Suprapubic skin (tissue), 4 donors: ENCODE results near the gene SPDYE9. TPM values are rescaled to one million over a fixed set of nuclear protein-coding genes. Genes with fewer than 3 reads are reported as not detected.
"Not testable (repeated sequence)": the region's sequence is repeated elsewhere in the genome, so short reads cannot be mapped to it uniquely, and the experiment has no call there.

Experiments used
- DNase-seq, 2 donors: peaks; one replicate each; pipeline ENCODE4 v3.0.0-alpha.2; 2019; ENCODE audit warnings: low spot score in 2 of 2
- H3K27ac ChIP-seq: fragments of 200-600 bp; sonication (generic); one replicate; pipeline ENCODE4 v1.5.1; 2019
- H3K27me3 ChIP-seq: fragments of 200-600 bp; sonication (generic); one replicate; pipeline ENCODE4 v1.5.1; 2019
- H3K36me3 ChIP-seq: fragments of 200-600 bp; sonication (generic); one replicate; pipeline ENCODE4 v1.5.1; 2019
- H3K4me1 ChIP-seq: fragments of 200-600 bp; sonication (generic); one replicate; pipeline ENCODE4 v1.5.1; 2019
- H3K4me3 ChIP-seq: fragments of 200-600 bp; sonication (generic); one replicate; pipeline ENCODE4 v1.5.1; 2019; ENCODE audit warnings: mild to moderate bottlenecking
- H3K9me3 ChIP-seq: fragments of 200-600 bp; sonication (generic); one replicate; pipeline ENCODE4 v1.5.1; 2019
- WGBS: methylation state at CpG from one replicate; pipeline ENCODE4 v1.1.5; 2018; 5-methylcytosine and 5-hydroxymethylcytosine counted together
- total RNA-seq, 4 donors: library from RNA; depleted of rRNA; stranded (reverse); fragments of >200 nt; gene quantifications; one replicate each; pipeline ENCODE4 v1.1.0, GENCODE V29; 2016

The SPDYE9 gene
- not detected for total RNA-seq

- no CpG with 5 or more reads among the region's 8 CpGs for WGBS
- not testable (repeated sequence) for H3K27ac ChIP-seq, DNase-seq, H3K4me3 ChIP-seq, H3K36me3 ChIP-seq, H3K4me1 ChIP-seq, H3K27me3 ChIP-seq, H3K9me3 ChIP-seq
These were observed at the start of gene SPDYE9 for GRCh38 chr7:73085938-73086337. Gene SPDYE9 (minus strand): TSS chr7:73086038. CDS start chr7:73084238, 1,800 bp downstream.

- WGBS, result no CpG with 5 or more reads among the region's 2 CpGs
These were observed 49.0 kb upstream of the SPDYE9 start for GRCh38 chr7:73134866-73135265.

GRCh38 chr7:73132651-73133217, 46.9 kb upstream of the SPDYE9 start:
- not testable (repeated sequence) for H3K36me3 ChIP-seq, DNase-seq, H3K27ac ChIP-seq, H3K27me3 ChIP-seq, H3K9me3 ChIP-seq, H3K4me3 ChIP-seq, H3K4me1 ChIP-seq
- no CpG with 5 or more reads among the region's 7 CpGs for WGBS

More at GRCh38 chr7:73134866-73135265, 49.0 kb upstream of the SPDYE9 start:
- not testable (repeated sequence) for H3K9me3 ChIP-seq, H3K27me3 ChIP-seq, H3K27ac ChIP-seq, H3K36me3 ChIP-seq, H3K4me1 ChIP-seq, H3K4me3 ChIP-seq
- peak in 1 of 2 donors; percentile 2 for DNase-seq

GRCh38 chr7:73130612-73131011, 44.8 kb upstream of the SPDYE9 start:
- not testable (repeated sequence) for H3K27ac ChIP-seq, H3K9me3 ChIP-seq, H3K36me3 ChIP-seq, H3K27me3 ChIP-seq, H3K4me3 ChIP-seq, H3K4me1 ChIP-seq, DNase-seq
- WGBS, result no CpG with 5 or more reads among the region's 2 CpGs

GRCh38 chr7:73124126-73124525, 38.3 kb upstream of the SPDYE9 start:
- H3K9me3 ChIP-seq, DNase-seq, H3K36me3 ChIP-seq, H3K27me3 ChIP-seq, H3K4me1 ChIP-seq, H3K27ac ChIP-seq, H3K4me3 ChIP-seq: not testable (repeated sequence)
- no CpG with 5 or more reads among the region's 1 CpG for WGBS

GRCh38 chr7:73122778-73123447, 37.1 kb upstream of the SPDYE9 start:
- H3K9me3 ChIP-seq, H3K27ac ChIP-seq, H3K4me1 ChIP-seq, H3K36me3 ChIP-seq, H3K27me3 ChIP-seq, H3K4me3 ChIP-seq, DNase-seq: not testable (repeated sequence)
- no CpG with 5 or more reads among the region's 4 CpGs for WGBS

GRCh38 chr7:73118155-73118554, 32.3 kb upstream of the SPDYE9 start:
- not testable (repeated sequence) for H3K27me3 ChIP-seq, DNase-seq, H3K4me1 ChIP-seq, H3K9me3 ChIP-seq, H3K36me3 ChIP-seq, H3K4me3 ChIP-seq, H3K27ac ChIP-seq
- no CpG with 5 or more reads among the region's 1 CpG for WGBS

- H3K9me3 ChIP-seq, DNase-seq, H3K27ac ChIP-seq, H3K4me1 ChIP-seq, H3K27me3 ChIP-seq, H3K4me3 ChIP-seq, H3K36me3 ChIP-seq: not testable (repeated sequence)
- WGBS, result no CpG with 5 or more reads among the region's 8 CpGs
These were observed 28.0 kb downstream of the SPDYE9 start, which contains the start of gene SPDYE11 for GRCh38 chr7:73057811-73058210. Gene SPDYE11 (minus strand): TSS chr7:73057911. CDS start chr7:73056111, 1,800 bp downstream.

GRCh38 chr7:73029666-73030065, 56.2 kb downstream of the SPDYE9 start, which contains the start of gene SPDYE8:
Gene SPDYE8 (minus strand): TSS chr7:73029766. CDS start chr7:73027966, 1,800 bp downstream.
- not testable (repeated sequence) for H3K4me3 ChIP-seq, H3K9me3 ChIP-seq, H3K36me3 ChIP-seq, DNase-seq, H3K27me3 ChIP-seq, H3K27ac ChIP-seq, H3K4me1 ChIP-seq
- no CpG with 5 or more reads among the region's 8 CpGs for WGBS

Other genes with a start within 250 kb of the SPDYE9 start
- 10 to 100 TPM; 23.4 to 38.2 (median 30.2) TPM for gene POM121, start 160.9 kb downstream of the SPDYE9 start, total RNA-seq
- gene TRIM74, start 116.6 kb downstream of the SPDYE9 start, total RNA-seq, result not detected
- not detected for gene SPDYE8, start 56.3 kb downstream of the SPDYE9 start, total RNA-seq
- not detected for gene SPDYE11, start 28.1 kb downstream of the SPDYE9 start, total RNA-seq
- gene NSUN5, start 222.8 kb upstream of the SPDYE9 start, total RNA-seq, result 10 to 100 TPM; 25.6 to 38.0 (median 33.7) TPM
- under 1 TPM in 1 of 4 donors, not detected in 3; 0.30 TPM for gene TRIM50, start 242.0 kb upstream of the SPDYE9 start, total RNA-seq
- not detected for gene FKBP6, start 242.1 kb upstream of the SPDYE9 start, total RNA-seq